DOHH2 (cell line): ENCODE results near the gene FN1.

ENCODE experiments used
- CTCF ChIP-seq: fragments of 200-600 bp; sonication (generic); IDR thresholded peaks from one replicate; pipeline ENCODE4 v1.5.1; 2014; ENCODE audit warnings: antibody characterized with exemption, mild to moderate bottlenecking, low read depth, low read length; ENCODE audit not compliant: poor library complexity, severe bottlenecking
- EZH2phosphoT487 ChIP-seq: fragments of 200-600 bp; sonication (generic); IDR thresholded peaks from 2 replicates; pipeline ENCODE4 v1.6.1; 2017; ENCODE audit warnings: borderline replicate concordance, mild to moderate bottlenecking, antibody characterized with exemption, low read length, moderate library complexity, mixed read lengths

GRCh38 chr2:215479536-215480240, 43.8 kb upstream of the FN1 start:
- TF ChIP-seq EZH2phosphoT487 (no peak), CTCF (no peak)
